Central memory CD8-positive, alpha-beta T cell (primary cell): Measurements from ENCODE around the gene SCN8A.

Source experiments
- ATAC-seq: fragments of 150-1000 bp; cut with Tn5 transposase; replicated peaks from 2 replicates; pipeline ENCODE4 v1.10.0; 2022; ENCODE audit warnings: mild to moderate bottlenecking, moderate FRiP score, moderate number of reproducible peaks; ENCODE audit not compliant: poor library complexity, severe bottlenecking; ENCODE audit errors: extremely low read depth
- DNase-seq, 2 donors: peaks; one replicate each; pipeline ENCODE4 v3.0.0; 2021; ENCODE audit warnings: low spot score in 2 of 2
- H3K27ac Mint-ChIP-seq: one replicate; pipeline ENCODE4 v1.8.0; 2022; ENCODE audit warnings: low read depth, mild to moderate bottlenecking, moderate library complexity, mixed read lengths
- H3K27me3 Mint-ChIP-seq: one replicate; pipeline ENCODE4 v1.8.0; 2022; ENCODE audit warnings: mixed read lengths
- H3K36me3 Mint-ChIP-seq: one replicate; pipeline ENCODE4 v1.8.0; 2022; ENCODE audit warnings: mild to moderate bottlenecking, moderate library complexity, mixed read lengths; ENCODE audit not compliant: insufficient read depth
- H3K4me1 Mint-ChIP-seq: one replicate; pipeline ENCODE4 v1.8.0; 2022; ENCODE audit warnings: mixed read lengths
- H3K4me3 Mint-ChIP-seq: one replicate; pipeline ENCODE4 v1.8.0; 2022; ENCODE audit warnings: mild to moderate bottlenecking, moderate library complexity, mixed read lengths
- H3K9me3 Mint-ChIP-seq: one replicate; pipeline ENCODE4 v1.8.0; 2022; ENCODE audit warnings: mixed read lengths

SCN8A gene

GRCh38 chr12:51852404-51853137 is 261.5 kb downstream of the SCN8A start:
- Mint-ChIP-seq H3K27ac (no peak overlapping the region), H3K4me1 (peaks cover 11% of the 10 kb centered on the region), H3K36me3 (peaks cover 2% of the 10 kb centered on the region), H3K4me3 (no peak overlapping the region), H3K27me3 (peaks cover 57% of the 10 kb centered on the region), H3K9me3 (no peaks in the 10 kb centered on the region)
- no peak for ATAC-seq
- DNase-seq = no peak

- peaks cover 9% of the 10 kb centered on the region for H3K4me1 Mint-ChIP-seq
- H3K27ac Mint-ChIP-seq = no peak overlapping the region
- H3K36me3 Mint-ChIP-seq = peaks cover 2% of the 10 kb centered on the region
- H3K27me3 Mint-ChIP-seq = peaks cover 71% of the 10 kb centered on the region
- no peaks in the 10 kb centered on the region for H3K9me3 Mint-ChIP-seq
- H3K4me3 Mint-ChIP-seq = no peak overlapping the region
- ATAC-seq (no peak), DNase-seq (no peak)
These were observed 264.8 kb downstream of the SCN8A start for GRCh38 chr12:51855586-51856428.

DNA sequence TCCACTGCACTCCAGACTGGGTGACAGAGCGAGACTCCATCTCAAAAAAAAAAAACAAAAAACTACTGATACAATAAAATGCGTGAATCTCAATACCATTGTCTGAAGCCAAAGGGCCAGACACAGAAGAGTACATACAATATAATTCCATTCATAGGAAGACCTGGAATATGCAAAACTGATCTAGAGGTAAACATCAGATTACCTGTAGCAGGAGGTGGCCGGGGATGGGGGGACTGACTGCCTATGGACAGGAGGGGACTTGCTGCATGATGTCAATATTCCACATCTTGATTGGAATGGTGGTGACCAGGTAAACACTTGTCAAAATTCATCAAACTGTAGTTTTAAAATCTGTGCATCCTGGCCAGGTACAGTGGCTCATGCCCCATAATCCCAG is 270.0 kb downstream of the SCN8A start:
- DNase-seq (no peak), ATAC-seq (no peak)
- Mint-ChIP-seq H3K36me3 (peaks cover 3% of the 10 kb centered on the region), H3K27me3 (peaks cover 86% of the 10 kb centered on the region), H3K27ac (no peak overlapping the region), H3K9me3 (no peaks in the 10 kb centered on the region), H3K4me1 (peaks cover 7% of the 10 kb centered on the region), H3K4me3 (no peak overlapping the region)
